GM18858 (cell line): ENCODE results near the gene PTPRD.

Experiments
- ATAC-seq: cut with Tn5 transposase; IDR thresholded peaks from one replicate; pipeline ENCODE4 v1.9.1; 2021; ENCODE audit not compliant: unreplicated experiment

The PTPRD gene

GRCh38 chr9:8431505-8431904, 2181.3 kb downstream of the PTPRD start:
- no peak for ATAC-seq

- no peak for ATAC-seq
Measured at GRCh38 chr9:8430945-8431344, 2181.9 kb downstream of the PTPRD start.

GRCh38 chr9:8429768-8430167, 2183.0 kb downstream of the PTPRD start:
- no peak for ATAC-seq

- ATAC-seq = no peak
Measured at GRCh38 chr9:8429157-8429556, 2183.6 kb downstream of the PTPRD start.

GRCh38 chr9:8428389-8428788, 2184.4 kb downstream of the PTPRD start:
- ATAC-seq = no peak

GRCh38 chr9:8424786-8425410, 2187.9 kb downstream of the PTPRD start:
- ATAC-seq = no peak

- ATAC-seq = no peak
Measured at GRCh38 chr9:8420416-8420815, 2192.4 kb downstream of the PTPRD start.

GRCh38 chr9:8419596-8420275, 2193.1 kb downstream of the PTPRD start:
- ATAC-seq = no peak

- ATAC-seq = no peak
Measured at GRCh38 chr9:8417341-8417740, 2195.5 kb downstream of the PTPRD start.

- ATAC-seq = no peak
Measured at GRCh38 chr9:8412327-8412726, 2200.5 kb downstream of the PTPRD start.

GRCh38 chr9:8408575-8409190, 2204.1 kb downstream of the PTPRD start:
- no peak for ATAC-seq

- no peak for ATAC-seq
Measured at GRCh38 chr9:8401961-8402705, 2210.7 kb downstream of the PTPRD start.

- no peak for ATAC-seq
Measured at GRCh38 chr9:8400378-8400777, 2212.4 kb downstream of the PTPRD start.

- no peak for ATAC-seq
Measured at GRCh38 chr9:8395022-8395421, 2217.8 kb downstream of the PTPRD start.

GRCh38 chr9:8394341-8394740, 2218.5 kb downstream of the PTPRD start:
- no peak for ATAC-seq

- no peak for ATAC-seq
Measured at GRCh38 chr9:8392866-8393265, 2219.9 kb downstream of the PTPRD start.

- no peak for ATAC-seq
Measured at GRCh38 chr9:8391566-8391965, 2221.2 kb downstream of the PTPRD start.

GRCh38 chr9:8391132-8391531, 2221.7 kb downstream of the PTPRD start:
- ATAC-seq = no peak

- no peak for ATAC-seq
Measured at GRCh38 chr9:8390571-8390970, 2222.2 kb downstream of the PTPRD start.

GRCh38 chr9:8389531-8389930, 2223.3 kb downstream of the PTPRD start:
- no peak for ATAC-seq

- no peak for ATAC-seq
Measured at GRCh38 chr9:8388132-8388531, 2224.7 kb downstream of the PTPRD start.

- ATAC-seq = no peak
Measured at GRCh38 chr9:8384091-8384490, 2228.7 kb downstream of the PTPRD start.
